H1 (cell line): ENCODE data around the gene BIRC2. TPM values are rescaled to one million over a fixed set of nuclear protein-coding genes. Genes with fewer than 3 reads are reported as not detected.

ENCODE experiments used
- CTCF ChIA-PET: fragments of 300-600 bp; sonication (Branson Sonifier 250); formaldehyde crosslinking; loops from one replicate; lab custom pipeline; 2021; ENCODE audit not compliant: partially characterized antibody; lab: Charles Lee
- POLR2A ChIA-PET: fragments of 300-600 bp; sonication (Branson Sonifier 250); formaldehyde crosslinking; loops from one replicate; lab custom pipeline; 2021; ENCODE audit warnings: inconsistent platforms; ENCODE audit not compliant: partially characterized antibody; lab: Charles Lee
- DNase-seq, 2 experiments: peaks; one replicate each; pipeline versions ENCODE4 v3.0.0 to v3.0.0-alpha.2; 2010 to 2022; ENCODE audit warnings: low spot score in 2 of 2, low read depth in 1 of 2, mixed read lengths in 1 of 2
- FAIRE-seq: peaks from 2 replicates; lab custom pipeline; 2011; peaks lifted over from hg19 to GRCh38; lab: Jason Lieb, UNC
- H2AFZ ChIP-seq: 2 replicates; pipeline ENCODE4 v1.8.1; 2012; ENCODE audit warnings: low read length, inconsistent platforms
- H2AK5ac ChIP-seq: 2 replicates; pipeline ENCODE4 v1.6.1; 2013; ENCODE audit warnings: low read depth, low read length
- H2BK120ac ChIP-seq: replicated peaks from 2 replicates; pipeline ENCODE3; 2013; ENCODE audit warnings: low read depth, low read length, inconsistent platforms
- H2BK12ac ChIP-seq: 2 replicates; pipeline ENCODE4 v1.6.1; 2013; ENCODE audit warnings: low read depth, low read length
- H2BK15ac ChIP-seq: 2 replicates; pipeline ENCODE4 v1.6.1; 2013; ENCODE audit warnings: low read length
- H2BK20ac ChIP-seq: 2 replicates; pipeline ENCODE4 v1.6.1; 2013; ENCODE audit warnings: low read length
- H2BK5ac ChIP-seq: 2 replicates; pipeline ENCODE4 v1.6.1; 2013; ENCODE audit warnings: low read depth, low read length
- H3K14ac ChIP-seq: 2 replicates; pipeline ENCODE4 v1.6.1; 2013; ENCODE audit warnings: inconsistent platforms; ENCODE audit not compliant: insufficient read length
- H3K18ac ChIP-seq: 2 replicates; pipeline ENCODE4 v1.6.1; 2013; ENCODE audit warnings: low read length; ENCODE audit errors: extremely low read depth
- H3K23ac ChIP-seq: 2 replicates; pipeline ENCODE4 v1.6.1; 2013; ENCODE audit warnings: inconsistent platforms; ENCODE audit not compliant: insufficient read length
- H3K23me2 ChIP-seq: 2 replicates; pipeline ENCODE4 v1.6.1; 2013; ENCODE audit warnings: low read depth, low read length
- H3K27ac ChIP-seq: 2 replicates; pipeline ENCODE4 v1.6.1; 2011; ENCODE audit warnings: low read depth, low read length, inconsistent platforms
- H3K27me3 ChIP-seq, 4 experiments: replicated peaks in 1 of 4; 1 replicate in 1 of 4; 2 replicates in 3 of 4; pipeline versions ENCODE4 v1.6.1 to v1.8.1; 2011 to 2013; ENCODE audit warnings: low read length in 3 of 4, mild to moderate bottlenecking in 3 of 4, inconsistent platforms in 2 of 4, mixed read lengths in 2 of 4, moderate library complexity in 1 of 4; ENCODE audit not compliant: control insufficient read depth in 3 of 4, insufficient read depth in 3 of 4; ENCODE audit errors: extremely low read depth in 1 of 4
- H3K36me3 ChIP-seq, 4 experiments: 2 replicates each; pipeline versions ENCODE4 v1.6.1 to v1.8.1; 2011 to 2013; ENCODE audit warnings: mild to moderate bottlenecking in 4 of 4, low read length in 3 of 4, moderate library complexity in 2 of 4, control low read depth in 1 of 4, inconsistent platforms in 1 of 4; ENCODE audit not compliant: insufficient read depth in 4 of 4, control insufficient read depth in 2 of 4
- H3K4ac ChIP-seq: replicated peaks from 2 replicates; pipeline ENCODE3; 2013; ENCODE audit warnings: low read length, low read depth, mixed read lengths, inconsistent platforms; ENCODE audit not compliant: insufficient read length
- H3K4me1 ChIP-seq, 4 experiments: replicated peaks in 1 of 4; 1 replicate in 1 of 4; 2 replicates in 3 of 4; pipeline versions ENCODE4 v1.6.1 to v1.8.1; 2011 to 2013; ENCODE audit warnings: low read length in 3 of 4, inconsistent platforms in 2 of 4, mixed read lengths in 1 of 4; ENCODE audit not compliant: insufficient read depth in 4 of 4, control insufficient read depth in 3 of 4
- H3K4me2 ChIP-seq, 2 experiments: 2 replicates each; pipeline versions ENCODE4 v1.6.1 to v1.8.1; 2011 to 2013; ENCODE audit warnings: low read depth in 2 of 2, low read length in 2 of 2, control low read depth in 1 of 2, inconsistent platforms in 1 of 2, mild to moderate bottlenecking in 1 of 2; ENCODE audit not compliant: insufficient read depth in 1 of 2
- H3K4me3 ChIP-seq, 4 experiments: fragments of 200-600, 300-600 bp in 1 of 4; sonication (generic), shearing (Covaris generic), sonication (Bioruptor Twin) in 1 of 4; 2 replicates each; pipeline versions ENCODE4 v1.5.1 to v1.8.1; 2011 to 2016; ENCODE audit warnings: low read length in 4 of 4, low read depth in 3 of 4, control low read depth in 2 of 4, inconsistent platforms in 2 of 4, mild to moderate bottlenecking in 2 of 4, mixed read lengths in 1 of 4, moderate library complexity in 1 of 4; ENCODE audit not compliant: insufficient read depth in 2 of 4; ENCODE audit errors: extremely low read depth in 1 of 4
- H3K56ac ChIP-seq: replicated peaks from 2 replicates; pipeline ENCODE3; 2013; ENCODE audit warnings: low read depth, mild to moderate bottlenecking, mixed read lengths, low read length, inconsistent platforms; ENCODE audit not compliant: insufficient read length
- H3K79me1 ChIP-seq: 2 replicates; pipeline ENCODE4 v1.6.1; 2013; ENCODE audit warnings: low read depth, low read length, control low read depth
- H3K79me2 ChIP-seq, 2 experiments: 2 replicates each; pipeline versions ENCODE4 v1.6.1 to v1.8.1; 2012 to 2013; ENCODE audit warnings: low read length in 2 of 2, mild to moderate bottlenecking in 2 of 2, inconsistent platforms in 1 of 2; ENCODE audit not compliant: insufficient read depth in 2 of 2, control insufficient read depth in 1 of 2
- H3K9ac ChIP-seq, 4 experiments: replicated peaks in 1 of 4; 1 replicate in 1 of 4; 2 replicates in 3 of 4; pipeline versions ENCODE4 v1.6.1 to v1.8.1; 2011 to 2013; ENCODE audit warnings: low read depth in 3 of 4, low read length in 3 of 4, control low read depth in 2 of 4, mild to moderate bottlenecking in 2 of 4, moderate library complexity in 2 of 4, inconsistent platforms in 1 of 4; ENCODE audit errors: extremely low read depth in 1 of 4
- H3K9me3 ChIP-seq, 2 experiments: 2 replicates each; pipeline versions ENCODE4 v1.6.1 to v1.8.1; 2012 to 2013; ENCODE audit warnings: mild to moderate bottlenecking in 2 of 2, moderate library complexity in 2 of 2, control low read depth in 1 of 2, inconsistent platforms in 1 of 2, low read depth in 1 of 2, low read length in 1 of 2, mixed read lengths in 1 of 2; ENCODE audit not compliant: insufficient read depth in 2 of 2
- H4K20me1 ChIP-seq, 2 experiments: replicated peaks in 1 of 2; 2 replicates each; pipeline versions ENCODE3 to v1.8.1; 2011 to 2013; ENCODE audit warnings: inconsistent platforms in 2 of 2, low read length in 2 of 2, mild to moderate bottlenecking in 1 of 2; ENCODE audit not compliant: insufficient read depth in 2 of 2, control insufficient read depth in 1 of 2
- H4K5ac ChIP-seq: 2 replicates; pipeline ENCODE4 v1.6.1; 2013; ENCODE audit warnings: low read length, low read depth, mixed read lengths, inconsistent platforms; ENCODE audit not compliant: insufficient read length
- H4K8ac ChIP-seq: 2 replicates; pipeline ENCODE4 v1.8.0; 2013; ENCODE audit warnings: mild to moderate bottlenecking, moderate library complexity, low read length, inconsistent platforms; ENCODE audit not compliant: insufficient read depth; ENCODE audit errors: extremely low read depth
- H4K91ac ChIP-seq: replicated peaks from 2 replicates; pipeline ENCODE3; 2013; ENCODE audit warnings: low read length, mixed read lengths, inconsistent platforms; ENCODE audit not compliant: insufficient read length
- ATF3 ChIP-seq: IDR thresholded peaks from 2 replicates; pipeline ENCODE4 v1.6.1; 2011; ENCODE audit warnings: low read depth, mild to moderate bottlenecking, low read length; ENCODE audit not compliant: insufficient read depth
- BCL11A ChIP-seq, 2 experiments: IDR thresholded peaks; one replicate each; pipeline ENCODE4 v1.6.1; 2011; ENCODE audit warnings: low read depth in 2 of 2, low read length in 2 of 2, mild to moderate bottlenecking in 2 of 2
- CHD1 ChIP-seq: IDR thresholded peaks from 2 replicates; pipeline ENCODE4 v1.6.1; 2012; ENCODE audit warnings: low read depth, low read length, improper control_type of control experiment
- CHD2 ChIP-seq: IDR thresholded peaks from 2 replicates; pipeline ENCODE4 v1.6.1; 2012; ENCODE audit warnings: low read length, improper control_type of control experiment
- E2F6 ChIP-seq: IDR thresholded peaks from 2 replicates; pipeline ENCODE4 v1.6.1; 2012; ENCODE audit warnings: inconsistent platforms
- EZH2 ChIP-seq: fragments of 200-600 bp; sonication (generic); IDR thresholded peaks from 2 replicates; pipeline ENCODE4 v1.7.1; 2012; ENCODE audit warnings: low read depth, mild to moderate bottlenecking, moderate library complexity, low read length, inconsistent platforms; ENCODE audit not compliant: severe bottlenecking
- KDM5A ChIP-seq: fragments of 200-600 bp; IDR thresholded peaks from 2 replicates; pipeline ENCODE4 v1.7.1; 2012; ENCODE audit warnings: mild to moderate bottlenecking, low read length, inconsistent platforms, mixed read lengths
- POU5F1 ChIP-seq: IDR thresholded peaks from 2 replicates; pipeline ENCODE4 v1.6.1; 2011; ENCODE audit warnings: low read depth, mild to moderate bottlenecking, low read length, moderate library complexity
- TAF1 ChIP-seq: IDR thresholded peaks from 2 replicates; pipeline ENCODE4 v1.6.1; 2011; ENCODE audit warnings: mild to moderate bottlenecking, low read depth, low read length
- WGBS, 2 experiments: shearing (Covaris generic) in 1 of 2; methylation state at CpG; one replicate each; pipeline versions ENCODE4 v1.1.6 to v1.1.7; 2013 to 2015; ENCODE audit warnings: low lambda C conversion rate in 2 of 2, mixed read lengths in 2 of 2, inconsistent platforms in 1 of 2, low coverage in 1 of 2, missing lambda C conversion rate in 1 of 2; ENCODE audit not compliant: insufficient replicate concordance in 2 of 2, insufficient coverage in 1 of 2, insufficient read length in 1 of 2; ENCODE audit errors: extremely low coverage in 1 of 2, missing lambda C conversion rate in 1 of 2; 5-methylcytosine and 5-hydroxymethylcytosine counted together
- polyA plus RNA-seq, 7 experiments: library from polyadenylated mRNA; depleted of rRNA in 3 of 7; stranded (reverse) in 5 of 7; unstranded in 2 of 7; fragments of >200 nt in 5 of 7; fragments of 200-250 nt in 2 of 7; gene quantifications; 1 replicate in 5 of 7; 2 replicates in 1 of 7; 4 replicates in 1 of 7; pipeline versions ENCODE4 v1.2.1 to v1.2.3, GENCODE V29; 2011 to 2013; ENCODE audit warnings: missing spikeins in 2 of 7, mixed read lengths in 2 of 7
- total RNA-seq: library from RNA; stranded (reverse); fragmentation: NEBNext Ultra II Directional; extraction: Animal tissue kit (Norgen Biotek cat#: 25700); gene quantifications from 2 replicates; pipeline ENCODE4 v1.2.1, GENCODE V29; 2021
- TF ChIP-seq, protein P1 (sequence below): IDR thresholded peaks from 2 replicates; pipeline ENCODE4 v1.6.1; 2012; ENCODE audit warnings: inconsistent platforms
- TF ChIP-seq, protein P2 (sequence below): IDR thresholded peaks from 2 replicates; pipeline ENCODE4 v1.6.1; 2012; ENCODE audit warnings: low read length, inconsistent platforms

The BIRC2 gene
- total and polyA plus RNA-seq, 2 of the 8 experiments (the other 6 are each of a cell fraction or from before 2014, with no cell fraction given): 18.4 to 24.7 TPM

DNA sequence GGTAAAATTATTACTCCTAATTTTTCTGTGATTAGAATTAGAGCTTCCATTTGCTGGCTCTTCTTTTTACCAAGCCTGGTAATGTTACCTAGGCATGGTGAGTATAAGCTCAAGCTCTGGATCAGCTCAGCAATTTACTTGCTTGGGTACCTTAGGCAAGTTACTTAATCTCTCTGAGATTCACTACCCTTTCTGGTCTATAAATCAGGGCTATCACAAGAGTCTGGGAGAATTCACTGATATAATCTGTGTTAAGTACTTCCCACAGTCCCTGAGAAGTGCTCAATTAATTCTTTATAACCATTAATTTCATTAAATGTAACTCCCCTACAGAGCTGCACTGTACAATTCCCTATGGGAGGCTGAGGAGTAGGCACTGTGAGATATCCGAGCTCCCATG lies 61.3 kb downstream of the BIRC2 start:
- no peak overlapping the region for H3K27ac ChIP-seq
- peaks cover 0 to 2% of the 10 kb centered on the region in 2 experiments for H4K20me1 ChIP-seq
- TF ChIP-seq EZH2 (no peak), CHD2 (no peak), POU5F1 (no peak), KDM5A (no peak), E2F6 (no peak), CHD1 (no peak), TAF1 (no peak), BCL11A (IDR thresholded peaks at IDR 0.05; ENCODE audit: low read depth in 2 of 2, low read length in 2 of 2) (no peak), ATF3 (no peak)
- TF ChIP-seq, protein P1, sequence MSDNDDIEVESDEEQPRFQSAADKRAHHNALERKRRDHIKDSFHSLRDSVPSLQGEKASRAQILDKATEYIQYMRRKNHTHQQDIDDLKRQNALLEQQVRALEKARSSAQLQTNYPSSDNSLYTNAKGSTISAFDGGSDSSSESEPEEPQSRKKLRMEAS: no peak
- TF ChIP-seq, protein P2, sequence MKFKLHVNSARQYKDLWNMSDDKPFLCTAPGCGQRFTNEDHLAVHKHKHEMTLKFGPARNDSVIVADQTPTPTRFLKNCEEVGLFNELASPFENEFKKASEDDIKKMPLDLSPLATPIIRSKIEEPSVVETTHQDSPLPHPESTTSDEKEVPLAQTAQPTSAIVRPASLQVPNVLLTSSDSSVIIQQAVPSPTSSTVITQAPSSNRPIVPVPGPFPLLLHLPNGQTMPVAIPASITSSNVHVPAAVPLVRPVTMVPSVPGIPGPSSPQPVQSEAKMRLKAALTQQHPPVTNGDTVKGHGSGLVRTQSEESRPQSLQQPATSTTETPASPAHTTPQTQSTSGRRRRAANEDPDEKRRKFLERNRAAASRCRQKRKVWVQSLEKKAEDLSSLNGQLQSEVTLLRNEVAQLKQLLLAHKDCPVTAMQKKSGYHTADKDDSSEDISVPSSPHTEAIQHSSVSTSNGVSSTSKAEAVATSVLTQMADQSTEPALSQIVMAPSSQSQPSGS: no peak

More for the DNA sequence above, 61.3 kb downstream of the BIRC2 start:
- peaks cover 0 to 17% of the 10 kb centered on the region in 2 experiments; a peak in 2 of 4 replicates for H3K79me2 ChIP-seq
- no peak overlapping the region for H3K18ac ChIP-seq
- ChIA-PET CTCF (interaction anchor here (1.0 to 12.4 kb wide), 6 partner anchors 11 to 258 kb away, joined by 3 to 115 read pairs (median 3); no protein-coding TSS in a partner anchor), POLR2A (interaction anchor here (1.2 kb wide), 1 partner anchor 20 kb away, joined by 3 read pairs; no protein-coding TSS in a partner anchor)
- FAIRE-seq (no peak), DNase-seq (no peak)
- H3K9me3 ChIP-seq: no peaks in the 10 kb centered on the region
- no peak overlapping the region for H3K4me2 ChIP-seq
- H3K36me3 ChIP-seq: no peaks in the 10 kb centered on the region; a peak in 1 of 8 replicates
- WGBS, 2 experiments: 95% methylated on average over 1 of the region's 1 CpG; no CpG with 5 or more reads in 1 of the 2 experiments
- H4K8ac ChIP-seq: no peak overlapping the region
- no peak overlapping the region for H3K4me3 ChIP-seq
- no peak overlapping the region for H3K56ac ChIP-seq
- H3K4me1 ChIP-seq: no peaks in the 10 kb centered on the region
- H3K23ac ChIP-seq: no peak overlapping the region
- H2AK5ac ChIP-seq: no peak overlapping the region
- peaks cover 4% of the 10 kb centered on the region; the same call in 1 of the 2 replicates for H3K79me1 ChIP-seq
- H3K23me2 ChIP-seq: no peaks in the 10 kb centered on the region
- H2BK120ac ChIP-seq: no peak overlapping the region
- no peak overlapping the region for H3K14ac ChIP-seq
- H2BK12ac ChIP-seq: no peak overlapping the region
- no peak overlapping the region for H2BK20ac ChIP-seq
- H3K27me3 ChIP-seq: no peaks in the 10 kb centered on the region
- H3K9ac ChIP-seq: no peak overlapping the region
- H2BK15ac ChIP-seq: no peak overlapping the region
- no peak overlapping the region for H2AFZ ChIP-seq
- no peak overlapping the region for H4K5ac ChIP-seq
- H3K4ac ChIP-seq: no peak overlapping the region
- H4K91ac ChIP-seq: no peak overlapping the region
- no peak overlapping the region for H2BK5ac ChIP-seq
